Heart right ventricle (tissue), 16 donors: ENCODE data around the gene TAMALIN. TPM values are rescaled to one million over a fixed set of nuclear protein-coding genes. Genes with fewer than 3 reads are reported as not detected.

Experiments used
- ATAC-seq, 8 donors: fragments of 200-7000 bp; cut with Tn5 transposase; one replicate each; pipeline ENCODE4 v1.9.1; 2020; ENCODE audit warnings: mild to moderate bottlenecking in 8 of 8, moderate library complexity in 8 of 8, moderate number of reproducible peaks in 1 of 8
- DNase-seq, 2 donors: peaks; one replicate each; pipeline ENCODE4 v3.0.0-alpha.2; 2020
- H3K27ac ChIP-seq, 10 donors: fragments of 200-600 bp; sonication (generic) in 2 of 10; one replicate each; pipeline versions ENCODE4 v1.5.0 to v1.8.0; 2020 to 2022; ENCODE audit warnings: mild to moderate bottlenecking in 3 of 10
- H3K27me3 ChIP-seq, 7 donors: fragments of 200-600 bp; one replicate each; pipeline ENCODE4 v1.8.0; 2021 to 2022; ENCODE audit warnings: mild to moderate bottlenecking in 2 of 7
- H3K36me3 ChIP-seq, 9 donors: fragments of 200-600 bp; sonication (generic) in 1 of 9; one replicate each; pipeline versions ENCODE4 v1.5.0 to v1.8.0; 2020 to 2022; ENCODE audit warnings: mild to moderate bottlenecking in 2 of 9
- H3K4me1 ChIP-seq, 9 donors: fragments of 200-600 bp; sonication (generic) in 1 of 9; one replicate each; pipeline versions ENCODE4 v1.5.0 to v1.8.0; 2020 to 2022; ENCODE audit warnings: mild to moderate bottlenecking in 4 of 9
- H3K4me3 ChIP-seq, 10 donors: fragments of 200-600 bp; sonication (generic) in 2 of 10; one replicate each; pipeline versions ENCODE4 v1.5.0 to v1.8.0; 2020 to 2022; ENCODE audit warnings: mild to moderate bottlenecking in 7 of 10, moderate library complexity in 2 of 10
- H3K9me3 ChIP-seq, 11 donors: fragments of 200-600 bp in 10 of 11; sonication (generic) in 2 of 11; one replicate each; pipeline versions ENCODE4 v1.5.0 to v1.8.0; 2013 to 2022; ENCODE audit warnings: mild to moderate bottlenecking in 2 of 11, control low read depth in 1 of 11, moderate library complexity in 1 of 11
- CTCF ChIP-seq, 9 donors: fragments of 200-600 bp; sonication (generic) in 2 of 9; IDR thresholded peaks; one replicate each; pipeline versions ENCODE4 v1.5.0 to v1.8.0; 2021 to 2022; ENCODE audit warnings: antibody characterized with exemption in 9 of 9, mild to moderate bottlenecking in 5 of 9, moderate library complexity in 1 of 9
- WGBS, 2 donors: extraction: QIAGEN DNeasy Blood & Tissue Kit; methylation state at CpG; one replicate each; pipeline ENCODE4 v1.1.7; 2013; ENCODE audit warnings: inconsistent platforms in 1 of 2; 5-methylcytosine and 5-hydroxymethylcytosine counted together
- intact Hi-C, 10 donors: fragments of 100-400 bp; cut with DNase I; formaldehyde crosslinking; loops; one replicate each; pipeline versions ENCODE4 v1.11.1 to v1.14.2; 2022
- polyA plus RNA-seq, 2 donors: library from polyadenylated mRNA; stranded (reverse); fragments of 200-250 nt; gene quantifications; one replicate each; pipeline ENCODE4 v1.2.3, GENCODE V29; 2013
- total RNA-seq, 10 donors: library from RNA; stranded (reverse); fragmentation: NEBNext Ultra II Directional in 3 of 10; extraction: Animal tissue kit (Norgen Biotek cat#: 25700) in 3 of 10; gene quantifications; one replicate each; pipeline versions ENCODE4 v1.2.1 to v1.2.4, GENCODE V29; 2021 to 2023
- donor health status: Arrhythmogenic right ventricular cardiomyopathy.
- donor health status: ischemic (EF 13 %, LVEDD 7.1; RV severe dilation, severe dysfunction).
- donor health status: healthy with polysubstance abuse.
- donor health status: DM: no; HTN: yes; CAD: no.
- donor health status: DM: no; HTN: no; CAD: no.
- donor health status: ischemic (EF 25% LVEDD 6.9; RV normal size, moderate dysfunction).
- donor health status: ischemic (EF 25% LVEDD 5.7; RV mildly dilated, moderate dysfunction).
- donor health status: healthy.
- donor health status: DM: yes; HTN: yes; CAD: no.
- donor health status: Ischemic cardiomyopathy.
- donor health status: ischemic (EF 35%, LVEDD 5.7; RV mildly dilated, moderate dysfunction).
- donor health status: nonischemic (EF 11% LVEDD 7.7; RV severe dilation, severe dysfunction).
- donor health status: DM: yes; HTN: yes; CAD: no.
- donor health status: PGD.
- donor health status: ischemic (EF 29% LVEDD 5.4; RV normal size, mild dysfunction).
- donor health status: nonischemic (EF 23%, LVEDD 6.1; RV moderate dilation, normal function).

TAMALIN gene
- total and polyA plus RNA-seq, 12 donors: 16.6 to 58.8 (median 26.9) TPM

- H3K27ac ChIP-seq: peak overlapping the region in 3 of 10 donors; percentile 5 to 87 (median 10)
- no peak for TF ChIP-seq CTCF (IDR thresholded peaks at IDR 0.05)
- intact Hi-C loops: loop anchor here in 2 of 10 donors (10.0 kb wide), 2 partner anchors 48 to 148 kb away; no protein-coding TSS in a partner anchor
- DNase-seq: no peak
- H3K27me3 ChIP-seq: no peaks in the 10 kb centered on the region
- peaks cover 0 to 76% (median 37%) of the 10 kb centered on the region in 9 donors for H3K4me1 ChIP-seq
- peak overlapping the region in 1 of 10 donors; percentile 21 for H3K4me3 ChIP-seq
- WGBS, 2 donors: 75 to 82% methylated on average over 5 of the region's 5 CpGs
- H3K36me3 ChIP-seq: peaks cover 0 to 24% (median 16%) of the 10 kb centered on the region in 9 donors
- ATAC-seq: no peak
- no peaks in the 10 kb centered on the region for H3K9me3 ChIP-seq
These were observed 34.3 kb upstream of the TAMALIN start for GRCh38 chr12:51972422-51972812.

GRCh38 chr12:51972849-51973273 is 33.9 kb upstream of the TAMALIN start:
- Histone ChIP-seq H3K4me3 (peak overlapping the region in 1 of 10 donors; percentile 21), H3K27ac (peak overlapping the region in 4 of 10 donors; percentile 0 to 87 (median 8)), H3K4me1 (peaks cover 0 to 81% (median 37%) of the 10 kb centered on the region in 9 donors), H3K36me3 (peaks cover 0 to 29% (median 16%) of the 10 kb centered on the region in 9 donors), H3K9me3 (no peaks in the 10 kb centered on the region), H3K27me3 (no peaks in the 10 kb centered on the region)
- intact Hi-C loops: loop anchor here in 2 of 10 donors (10.0 kb wide), 2 partner anchors 48 to 148 kb away; no protein-coding TSS in a partner anchor
- WGBS, 2 donors: 27 to 31% methylated on average over 9 of the region's 9 CpGs
- ATAC-seq (peak; percentile 29 to 74 (median 62)), DNase-seq (peak in 1 of 2 donors; percentile 32)
- no peak for TF ChIP-seq CTCF (IDR thresholded peaks at IDR 0.05)

GRCh38 chr12:51973560-51973959 is 33.2 kb upstream of the TAMALIN start:
- Histone ChIP-seq H3K36me3 (peaks cover 0 to 36% (median 16%) of the 10 kb centered on the region in 9 donors), H3K27ac (peak overlapping the region in 2 of 10 donors; percentile 0 to 87), H3K4me3 (no peak overlapping the region), H3K9me3 (no peaks in the 10 kb centered on the region), H3K4me1 (peaks cover 0 to 83% (median 37%) of the 10 kb centered on the region in 9 donors), H3K27me3 (no peaks in the 10 kb centered on the region)
- intact Hi-C loops: loop anchor here in 2 of 10 donors (10.0 kb wide), 2 partner anchors 49 to 149 kb away; no protein-coding TSS in a partner anchor
- ATAC-seq: no peak
- 67 to 70% methylated on average over 4 of the region's 4 CpGs for WGBS, 2 donors
- no peak for DNase-seq
- no peak for TF ChIP-seq CTCF (IDR thresholded peaks at IDR 0.05)

GRCh38 chr12:51974646-51975045 is 32.1 kb upstream of the TAMALIN start:
- peaks cover 0 to 85% (median 37%) of the 10 kb centered on the region in 9 donors for H3K4me1 ChIP-seq
- no peak for TF ChIP-seq CTCF (IDR thresholded peaks at IDR 0.05)
- peaks cover 0 to 42% (median 16%) of the 10 kb centered on the region in 9 donors for H3K36me3 ChIP-seq
- DNase-seq (no peak), ATAC-seq (no peak)
- H3K9me3 ChIP-seq: no peaks in the 10 kb centered on the region
- no peaks in the 10 kb centered on the region for H3K27me3 ChIP-seq
- H3K4me3 ChIP-seq: no peak overlapping the region
- intact Hi-C loops: loop anchor here in 3 of 10 donors (5.0 to 10.0 kb wide), 3 partner anchors 50 to 150 kb away; partner anchors contain the start of gene ACVRL1 (in 1 of the 3)
- WGBS, 2 donors: 63 to 76% methylated on average over 2 of the region's 2 CpGs
- H3K27ac ChIP-seq: peak overlapping the region in 1 of 10 donors; percentile 87
